AG04450 (cell line): ENCODE data around the gene MAGI2. TPM values are rescaled to one million over a fixed set of nuclear protein-coding genes. Genes with fewer than 3 reads are reported as not detected.

Experiments
- CTCF ChIA-PET: fragments of 300-600, 350-600 bp; formaldehyde crosslinking; extraction: SDS; loops from one replicate; lab custom pipeline; 2022; ENCODE audit warnings: antibody characterized with exemption, inconsistent platforms; lab: Charles Lee
- POLR2A ChIA-PET: fragments of 350-600 bp; formaldehyde crosslinking; extraction: SDS; loops from one replicate; lab custom pipeline; 2021; ENCODE audit warnings: antibody characterized with exemption, inconsistent platforms; lab: Yijun Ruan, JAX
- DNase-seq: peaks from one replicate; pipeline ENCODE4 v3.0.0-alpha.2; 2011; ENCODE audit warnings: low read depth, low spot score
- H3K27ac ChIP-seq: one replicate; pipeline ENCODE4 v1.5.1; 2012; ENCODE audit warnings: low read depth, low read length, control low read depth
- H3K27me3 ChIP-seq: one replicate; pipeline ENCODE4 v1.6.0; 2012; ENCODE audit warnings: low read length; ENCODE audit not compliant: control insufficient read depth, insufficient read depth
- H3K4me3 ChIP-seq: 2 replicates; pipeline ENCODE4 v1.5.1; 2011; ENCODE audit warnings: mild to moderate bottlenecking, low read depth, low read length, control low read depth
- H3K9me3 ChIP-seq: 2 replicates; pipeline ENCODE4 v1.5.1; 2012; ENCODE audit warnings: low read length; ENCODE audit not compliant: control insufficient read depth, insufficient read depth
- CTCF ChIP-seq: IDR thresholded peaks from 2 replicates; pipeline ENCODE4 v1.5.1; 2011; ENCODE audit warnings: low read depth, low read length, control low read depth, inconsistent platforms
- polyA plus RNA-seq: library from polyadenylated mRNA; depleted of rRNA; stranded (reverse); fragments of >200 nt; gene quantifications from 2 replicates; pipeline ENCODE4 v1.2.3, GENCODE V29; 2011

MAGI2 gene
- polyA plus RNA-seq, 1 experiment: 2.3 TPM

- Histone ChIP-seq H3K4me3 (no peak overlapping the region), H3K9me3 (0 out of 2 replicates have a peak, but pooled peaks cover 4% of the 10 kb centered on the region), H3K27ac (no peak overlapping the region), H3K27me3 (no peaks in the 10 kb centered on the region)
- POLR2A ChIA-PET: interaction anchor here (0.6 kb wide), 1 partner anchor 137 kb away, joined by 4 read pairs; no protein-coding TSS in a partner anchor
- no peak for DNase-seq
- CTCF ChIA-PET: no interaction called here
- no peak for TF ChIP-seq CTCF
These were observed 1379.7 kb downstream of the MAGI2 start for GRCh38 chr7:78073609-78074382.

GRCh38 chr7:78072201-78072590 is 1381.3 kb downstream of the MAGI2 start:
- no peak for TF ChIP-seq CTCF
- ChIA-PET CTCF (no interaction called here), POLR2A (no interaction called here)
- DNase-seq: no peak
- Histone ChIP-seq H3K27ac (no peak overlapping the region), H3K4me3 (no peak overlapping the region), H3K27me3 (no peaks in the 10 kb centered on the region), H3K9me3 (0 out of 2 replicates have a peak, but pooled peaks cover 4% of the 10 kb centered on the region)

- TF ChIP-seq CTCF: no peak
- CTCF ChIA-PET: no interaction called here
- Histone ChIP-seq H3K27ac (no peak overlapping the region), H3K27me3 (no peaks in the 10 kb centered on the region), H3K9me3 (0 out of 2 replicates have a peak, but pooled peaks cover 4% of the 10 kb centered on the region), H3K4me3 (no peak overlapping the region)
- POLR2A ChIA-PET: no interaction called here
- DNase-seq: no peak
These were observed 1381.8 kb downstream of the MAGI2 start for GRCh38 chr7:78071491-78072200.

GRCh38 chr7:78066599-78066998 is 1386.9 kb downstream of the MAGI2 start:
- ChIA-PET CTCF (interaction anchor here (0.6 kb wide), 1 partner anchor 1731 kb away, joined by 3 read pairs; no protein-coding TSS in a partner anchor), POLR2A (no interaction called here)
- H3K4me3 ChIP-seq: no peak overlapping the region
- no peak for DNase-seq
- H3K27ac ChIP-seq: no peak overlapping the region
- H3K27me3 ChIP-seq: no peaks in the 10 kb centered on the region
- no peak for TF ChIP-seq CTCF
- 0 out of 2 replicates have a peak, but pooled peaks cover 4% of the 10 kb centered on the region for H3K9me3 ChIP-seq

- CTCF ChIA-PET: interaction anchor here (0.9 to 1.4 kb wide), 3 partner anchors 24 to 84 kb away, joined by 3 to 7 read pairs (median 7); no protein-coding TSS in a partner anchor
- H3K27ac ChIP-seq: no peak overlapping the region
- POLR2A ChIA-PET: no interaction called here
- H3K4me3 ChIP-seq: no peak overlapping the region
- no peak for TF ChIP-seq CTCF
- H3K27me3 ChIP-seq: no peaks in the 10 kb centered on the region
- H3K9me3 ChIP-seq: no peaks in the 10 kb centered on the region
- no peak for DNase-seq
These were observed 1389.7 kb downstream of the MAGI2 start for GRCh38 chr7:78063758-78064157.
